Spinal cord (tissue), 10 donors: ENCODE results near the gene ZNF281. TPM values are rescaled to one million over a fixed set of nuclear protein-coding genes. Genes with fewer than 3 reads are reported as not detected.

Experiments
- DNase-seq, 6 donors: peaks; one replicate each; pipeline versions ENCODE4 v3.0.0 to v3.0.0-alpha.2; 2013 to 2015; ENCODE audit warnings: low spot score in 6 of 6, low read depth in 4 of 6
- H3K27ac ChIP-seq: one replicate; pipeline ENCODE4 v1.5.1; 2013; ENCODE audit warnings: low read depth, low read length, control low read depth
- H3K27me3 ChIP-seq: one replicate; pipeline ENCODE4 v1.6.1; 2013; ENCODE audit warnings: low read length; ENCODE audit not compliant: control insufficient read depth, insufficient read depth
- H3K36me3 ChIP-seq: one replicate; pipeline ENCODE4 v1.6.1; 2013; ENCODE audit warnings: low read length; ENCODE audit not compliant: control insufficient read depth, insufficient read depth
- H3K4me1 ChIP-seq: one replicate; pipeline ENCODE4 v1.6.1; 2013; ENCODE audit warnings: low read length; ENCODE audit not compliant: control insufficient read depth, insufficient read depth
- H3K4me3 ChIP-seq: one replicate; pipeline ENCODE4 v1.5.1; 2013; ENCODE audit warnings: low read depth, low read length, control low read depth
- H3K9me3 ChIP-seq: one replicate; pipeline ENCODE4 v1.6.1; 2013; ENCODE audit warnings: low read length; ENCODE audit not compliant: control insufficient read depth, insufficient read depth
- WGBS: methylation state at CpG from one replicate; pipeline ENCODE4 v1.1.5; 2013; ENCODE audit warnings: missing lambda C conversion rate; ENCODE audit not compliant: insufficient coverage; 5-methylcytosine and 5-hydroxymethylcytosine counted together
- polyA plus RNA-seq, 2 donors: library from polyadenylated mRNA; unstranded; fragments of 120-200 nt; gene quantifications; one replicate each; pipeline ENCODE4 v1.2.1, GENCODE V29; 2013; ENCODE audit not compliant: insufficient read length in 2 of 2
- total RNA-seq, 2 donors: library from RNA; depleted of rRNA in 1 of 2; stranded (reverse); fragments of 120-200 nt in 1 of 2; fragments of >200 nt in 1 of 2; gene quantifications; one replicate each; pipeline versions ENCODE4 v1.2.3 to v1.2.4, GENCODE V29; 2013 to 2014
- donor health status: healthy.

ZNF281 gene
- total and polyA plus RNA-seq, 4 donors: 15.9 to 27.5 (median 20.3) TPM

- DNase-seq: no peak
- Histone ChIP-seq H3K36me3 (no peaks in the 10 kb centered on the region), H3K27ac (no peak overlapping the region), H3K4me1 (no peaks in the 10 kb centered on the region), H3K9me3 (no peaks in the 10 kb centered on the region), H3K4me3 (no peak overlapping the region), H3K27me3 (no peaks in the 10 kb centered on the region)
- 94% methylated on average over 2 of the region's 3 CpGs for WGBS
Observed at GRCh38 chr1:200379940-200380588, 29.8 kb downstream of the ZNF281 start.

DNA sequence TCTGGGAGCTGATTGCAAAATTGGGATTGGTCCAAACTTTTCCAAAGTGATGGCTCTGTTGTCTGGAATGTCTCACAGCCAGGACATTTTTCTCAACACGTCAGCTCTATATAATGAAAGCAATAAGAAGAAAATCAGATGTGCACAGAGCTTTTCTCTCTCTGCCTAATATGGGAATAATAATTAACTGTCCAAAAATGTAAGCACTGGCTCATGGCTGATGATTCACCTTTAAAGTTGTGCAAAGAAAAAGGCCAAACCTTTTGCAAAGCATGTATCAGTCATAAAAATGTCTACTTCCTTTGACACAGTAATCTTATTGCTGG is 30.4 kb downstream of the ZNF281 start:
- no CpG with 5 or more reads among the region's 1 CpG for WGBS
- H3K4me3 ChIP-seq: no peak overlapping the region
- no peak for DNase-seq
- H3K9me3 ChIP-seq: no peaks in the 10 kb centered on the region
- no peak overlapping the region for H3K27ac ChIP-seq
- H3K27me3 ChIP-seq: no peaks in the 10 kb centered on the region
- H3K4me1 ChIP-seq: no peaks in the 10 kb centered on the region
- H3K36me3 ChIP-seq: no peaks in the 10 kb centered on the region

- H3K9me3 ChIP-seq: no peaks in the 10 kb centered on the region
- no peak overlapping the region for H3K27ac ChIP-seq
- H3K27me3 ChIP-seq: no peaks in the 10 kb centered on the region
- H3K4me1 ChIP-seq: no peaks in the 10 kb centered on the region
- H3K36me3 ChIP-seq: no peaks in the 10 kb centered on the region
- WGBS: no CpG with 5 or more reads among the region's 1 CpG
- DNase-seq: no peak
- no peak overlapping the region for H3K4me3 ChIP-seq
Observed at GRCh38 chr1:200378096-200378495, 31.7 kb downstream of the ZNF281 start.

DNA sequence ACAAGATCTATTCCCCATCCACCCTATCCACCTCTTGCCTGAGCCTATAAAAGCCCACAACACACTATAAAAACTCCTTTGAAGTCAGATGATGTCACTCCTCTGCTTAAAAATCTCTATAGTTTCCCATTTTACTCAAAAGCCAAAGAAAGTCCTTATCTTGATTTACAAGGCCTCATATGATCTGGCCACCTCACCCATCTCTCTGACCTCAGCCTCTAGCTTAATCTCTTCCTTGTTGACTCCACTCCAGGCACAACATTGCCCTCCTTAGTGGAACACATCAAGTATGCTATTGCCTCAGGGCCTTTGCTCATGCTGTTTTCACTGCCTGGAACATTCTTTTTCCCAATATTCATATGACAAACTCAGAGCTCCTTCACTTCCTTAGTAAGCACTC is 33.3 kb downstream of the ZNF281 start:
- no peak for DNase-seq
- H3K36me3 ChIP-seq: no peaks in the 10 kb centered on the region
- H3K4me3 ChIP-seq: no peak overlapping the region
- no peaks in the 10 kb centered on the region for H3K4me1 ChIP-seq
- H3K27me3 ChIP-seq: no peaks in the 10 kb centered on the region
- no peaks in the 10 kb centered on the region for H3K9me3 ChIP-seq
- H3K27ac ChIP-seq: no peak overlapping the region

- Histone ChIP-seq H3K4me3 (no peak overlapping the region), H3K4me1 (no peaks in the 10 kb centered on the region)
- no peak for DNase-seq
Observed at GRCh38 chr1:200374569-200375295, 35.1 kb downstream of the ZNF281 start.

GRCh38 chr1:200373811-200374231 is 36.0 kb downstream of the ZNF281 start:
- Histone ChIP-seq H3K27me3 (no peaks in the 10 kb centered on the region), H3K27ac (no peak overlapping the region), H3K4me1 (no peaks in the 10 kb centered on the region), H3K9me3 (no peaks in the 10 kb centered on the region), H3K4me3 (no peak overlapping the region), H3K36me3 (no peaks in the 10 kb centered on the region)
- no CpG with 5 or more reads among the region's 5 CpGs for WGBS
- DNase-seq: peak in 1 of 6 donors; percentile 21

More at GRCh38 chr1:200374569-200375295, 35.1 kb downstream of the ZNF281 start:
- Histone ChIP-seq H3K9me3 (no peaks in the 10 kb centered on the region), H3K36me3 (no peaks in the 10 kb centered on the region), H3K27ac (no peak overlapping the region), H3K27me3 (no peaks in the 10 kb centered on the region)
- WGBS: 74% methylated on average over 3 of the region's 7 CpGs

GRCh38 chr1:200372885-200373181 is 37.0 kb downstream of the ZNF281 start:
- Histone ChIP-seq H3K27ac (no peak overlapping the region), H3K9me3 (no peaks in the 10 kb centered on the region), H3K27me3 (no peaks in the 10 kb centered on the region), H3K4me3 (no peak overlapping the region), H3K36me3 (no peaks in the 10 kb centered on the region), H3K4me1 (no peaks in the 10 kb centered on the region)
- no peak for DNase-seq
- no CpG with 5 or more reads among the region's 2 CpGs for WGBS

- Histone ChIP-seq H3K36me3 (no peaks in the 10 kb centered on the region), H3K4me1 (no peaks in the 10 kb centered on the region), H3K4me3 (no peak overlapping the region), H3K27me3 (no peaks in the 10 kb centered on the region), H3K9me3 (no peaks in the 10 kb centered on the region), H3K27ac (no peak overlapping the region)
- 92% methylated on average over 2 of the region's 3 CpGs for WGBS
- no peak for DNase-seq
Observed at GRCh38 chr1:200372095-200372884, 37.5 kb downstream of the ZNF281 start.

GRCh38 chr1:200369706-200370105 is 40.1 kb downstream of the ZNF281 start:
- no peaks in the 10 kb centered on the region for H3K36me3 ChIP-seq
- DNase-seq: no peak
- H3K4me1 ChIP-seq: no peaks in the 10 kb centered on the region
- no peak overlapping the region for H3K27ac ChIP-seq
- 79% methylated on average over 1 of the region's 2 CpGs for WGBS
- no peaks in the 10 kb centered on the region for H3K27me3 ChIP-seq
- no peak overlapping the region for H3K4me3 ChIP-seq
- no peaks in the 10 kb centered on the region for H3K9me3 ChIP-seq

- Histone ChIP-seq H3K27ac (no peak overlapping the region), H3K9me3 (no peaks in the 10 kb centered on the region), H3K27me3 (no peaks in the 10 kb centered on the region), H3K4me1 (no peaks in the 10 kb centered on the region), H3K36me3 (no peaks in the 10 kb centered on the region), H3K4me3 (no peak overlapping the region)
- 86% methylated on average over 4 of the region's 4 CpGs for WGBS
- DNase-seq: no peak
Observed at GRCh38 chr1:200369131-200369530, 40.7 kb downstream of the ZNF281 start.
